HG03432 (cell line): ENCODE measurements around the gene LRP5.
"Not testable (repeated sequence)": the region's sequence is repeated elsewhere in the genome, so short reads cannot be mapped to it uniquely, and the experiment has no call there.

ENCODE experiments used
- ATAC-seq: cut with Tn5 transposase; IDR thresholded peaks from one replicate; pipeline ENCODE4 v1.9.1; 2021; ENCODE audit warnings: mild to moderate bottlenecking, moderate library complexity; ENCODE audit not compliant: unreplicated experiment

Gene LRP5

GRCh38 chr11:68437927-68438657 is 125.7 kb downstream of the LRP5 start:
- ATAC-seq: no peak

- ATAC-seq: no peak
Observed at GRCh38 chr11:68438658-68439259, 126.4 kb downstream of the LRP5 start.

DNA sequence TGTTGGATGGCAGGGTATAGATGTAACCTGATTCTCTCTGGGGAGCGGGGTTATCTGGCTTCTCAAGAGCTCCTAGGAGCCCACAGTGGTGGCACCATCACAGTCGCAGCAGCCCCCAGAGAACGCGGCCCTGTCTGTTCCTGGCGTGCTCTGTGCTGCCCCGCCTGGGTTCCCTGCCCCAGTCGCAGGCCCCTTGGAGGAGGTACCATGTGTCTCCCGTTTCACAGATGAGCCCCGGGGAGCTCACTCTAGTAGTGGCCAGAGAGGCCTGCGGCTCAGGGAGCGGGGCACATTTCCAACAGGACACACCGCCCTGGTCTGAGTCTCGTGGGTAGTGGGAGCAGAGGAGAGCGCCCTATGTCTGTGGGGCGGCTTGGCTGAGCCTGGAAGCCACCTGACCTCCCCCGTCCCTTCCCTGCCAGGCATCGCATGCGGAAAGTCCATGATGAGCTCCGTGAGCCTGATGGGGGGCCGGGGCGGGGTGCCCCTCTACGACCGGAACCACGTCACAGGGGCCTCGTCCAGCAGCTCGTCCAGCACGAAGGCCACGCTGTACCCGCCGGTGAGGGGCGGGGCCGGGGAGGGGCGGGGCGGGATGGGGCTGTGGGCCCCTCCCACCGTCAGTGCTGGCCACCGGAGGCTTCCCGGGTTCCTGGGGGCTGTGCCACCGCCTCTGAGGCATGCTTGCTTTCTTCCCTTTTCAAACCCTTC is 127.1 kb downstream of the LRP5 start:
- ATAC-seq: no peak

DNA sequence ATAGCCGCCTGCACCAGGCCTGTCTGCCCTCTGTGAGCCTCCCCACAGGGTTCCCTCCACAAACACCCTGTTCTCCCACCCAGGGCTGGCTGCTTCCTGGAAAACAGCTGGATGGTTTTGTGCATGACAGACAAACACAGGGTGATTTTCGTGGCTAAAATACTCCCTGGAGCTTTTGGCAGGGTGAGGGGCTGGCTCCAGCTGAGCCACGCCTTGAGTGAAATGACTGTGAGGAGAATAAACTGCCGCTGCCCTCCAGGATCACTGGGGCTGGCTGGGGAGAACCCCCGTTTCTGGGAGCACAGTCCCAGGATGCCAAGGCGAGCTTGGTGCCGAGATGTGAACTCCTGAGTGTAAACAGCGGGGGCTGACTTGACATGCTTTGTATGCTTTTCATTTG is 127.8 kb downstream of the LRP5 start:
- no peak for ATAC-seq

GRCh38 chr11:68441466-68442230 is 129.3 kb downstream of the LRP5 start:
- ATAC-seq: no peak

DNA sequence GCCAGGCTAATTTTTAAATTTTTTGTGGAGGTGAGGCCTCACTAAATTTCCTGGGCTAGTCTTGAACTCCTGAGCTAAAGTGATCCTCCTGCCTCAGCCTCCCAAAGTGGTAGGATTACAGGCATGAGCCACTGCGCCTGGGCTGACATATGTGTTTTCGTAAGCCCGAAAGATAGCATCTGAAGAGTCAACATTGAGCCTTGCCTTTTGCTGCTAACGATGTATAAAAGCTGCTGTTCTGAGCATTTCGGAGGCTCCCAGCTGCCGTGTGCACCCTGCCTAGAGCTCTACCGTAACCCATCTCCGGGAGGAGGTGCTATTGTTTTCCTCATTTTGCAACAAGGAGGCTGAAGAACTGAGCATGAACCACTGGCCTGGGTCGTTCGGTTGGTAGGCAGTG is 130.0 kb downstream of the LRP5 start:
- ATAC-seq: no peak

DNA sequence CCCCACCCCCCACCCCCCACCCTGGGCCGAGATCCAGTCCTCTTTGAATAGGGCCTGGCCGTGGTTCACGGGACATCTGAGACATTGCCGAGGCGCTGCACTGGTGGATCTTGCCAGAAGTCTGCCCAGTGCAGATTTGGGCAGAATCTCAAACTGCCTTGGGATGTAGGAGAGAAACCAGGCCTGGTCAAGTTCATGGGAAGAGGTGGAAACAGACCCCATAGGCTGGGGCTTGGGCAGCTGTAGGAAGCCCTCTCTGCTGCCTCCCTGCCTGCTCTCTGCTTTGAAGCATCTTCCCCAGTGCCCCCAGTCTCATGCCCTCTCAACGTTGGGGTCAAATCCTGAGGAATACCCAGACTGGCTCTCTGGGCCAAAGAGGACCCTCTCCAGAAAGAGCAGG is 132.2 kb downstream of the LRP5 start:
- no peak for ATAC-seq

DNA sequence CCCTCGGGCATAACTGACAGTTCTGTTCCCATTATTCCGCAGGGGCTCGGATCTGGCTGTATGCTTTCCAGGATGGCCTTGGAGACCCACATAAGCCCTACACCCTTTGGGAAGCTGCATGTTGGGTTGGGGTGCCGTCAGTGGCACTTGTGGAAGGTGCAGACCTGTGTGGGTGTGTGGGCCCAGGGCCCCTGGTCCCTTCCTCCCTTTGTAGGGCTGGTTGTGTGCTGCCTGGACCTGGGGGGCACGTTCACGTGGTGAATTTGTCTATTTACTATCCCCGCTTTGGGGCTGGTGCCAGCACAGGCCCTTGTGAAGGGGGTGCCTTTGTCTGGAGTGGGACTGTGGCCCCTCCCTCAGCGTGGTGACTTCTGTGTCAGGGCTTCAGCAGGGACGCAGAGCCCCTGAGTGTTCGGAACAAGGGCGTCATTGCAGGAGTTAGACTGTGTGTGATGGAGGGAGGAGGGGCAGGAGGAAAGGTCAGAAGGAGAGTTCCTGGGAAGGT is 133.2 kb downstream of the LRP5 start:
- no peak for ATAC-seq

- no peak for ATAC-seq
Observed at GRCh38 chr11:68446046-68446725, 133.8 kb downstream of the LRP5 start.

GRCh38 chr11:68447015-68447801 is 134.8 kb downstream of the LRP5 start:
- ATAC-seq: peak; percentile 51

DNA sequence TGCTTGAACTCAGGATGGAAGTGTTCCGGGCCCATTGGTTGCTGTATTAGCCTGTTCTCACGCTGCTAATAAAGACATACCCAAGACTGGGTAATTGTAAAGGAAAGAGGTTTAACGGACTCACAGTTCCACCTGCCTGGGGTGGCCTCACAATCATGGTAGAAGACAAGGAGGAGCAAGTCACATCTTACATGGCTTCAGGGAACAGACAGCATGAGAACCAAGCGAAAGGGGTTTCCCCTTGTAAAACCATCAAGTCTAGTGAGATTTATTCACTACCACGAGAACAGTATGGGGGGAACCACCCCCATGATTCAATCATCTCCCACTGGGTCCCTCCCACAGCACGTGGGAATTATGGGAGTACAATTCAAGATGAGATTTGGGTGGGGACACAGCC is 135.5 kb downstream of the LRP5 start:
- ATAC-seq: not testable (repeated sequence)

DNA sequence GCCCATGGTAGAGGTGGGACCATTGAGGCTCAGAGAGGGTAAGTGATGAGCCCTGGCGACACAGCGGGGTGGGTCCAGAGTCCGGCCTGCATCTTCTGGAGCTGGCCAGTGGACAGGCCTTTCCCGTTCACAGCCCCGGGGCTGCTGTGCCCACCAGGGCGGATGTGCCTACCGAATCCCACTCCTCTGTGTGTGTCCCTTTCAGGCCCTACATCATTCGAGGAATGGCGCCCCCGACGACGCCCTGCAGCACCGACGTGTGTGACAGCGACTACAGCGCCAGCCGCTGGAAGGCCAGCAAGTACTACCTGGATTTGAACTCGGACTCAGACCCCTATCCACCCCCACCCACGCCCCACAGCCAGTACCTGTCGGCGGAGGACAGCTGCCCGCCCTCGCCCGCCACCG is 136.2 kb downstream of the LRP5 start:
- ATAC-seq: no peak

DNA sequence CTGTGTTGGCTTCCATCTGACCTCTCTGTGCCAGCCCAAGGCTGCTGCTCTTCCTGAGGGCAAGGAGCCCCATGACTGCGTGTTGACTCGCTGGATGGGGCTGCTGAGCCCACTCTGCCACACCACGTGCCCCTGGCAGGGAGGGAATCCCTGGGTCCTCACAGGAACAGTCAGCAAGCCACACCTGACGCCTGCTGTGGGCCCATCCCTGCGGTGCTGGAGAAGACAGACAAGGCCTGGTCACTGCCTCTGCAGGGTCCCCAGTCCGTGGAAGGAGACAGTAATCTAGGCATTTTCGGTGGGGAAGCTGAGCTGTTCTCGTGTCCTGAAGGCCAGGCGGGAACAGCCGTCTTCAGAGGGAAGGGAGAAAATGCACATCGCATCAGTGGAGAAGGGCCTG is 137.6 kb downstream of the LRP5 start:
- no peak for ATAC-seq

DNA sequence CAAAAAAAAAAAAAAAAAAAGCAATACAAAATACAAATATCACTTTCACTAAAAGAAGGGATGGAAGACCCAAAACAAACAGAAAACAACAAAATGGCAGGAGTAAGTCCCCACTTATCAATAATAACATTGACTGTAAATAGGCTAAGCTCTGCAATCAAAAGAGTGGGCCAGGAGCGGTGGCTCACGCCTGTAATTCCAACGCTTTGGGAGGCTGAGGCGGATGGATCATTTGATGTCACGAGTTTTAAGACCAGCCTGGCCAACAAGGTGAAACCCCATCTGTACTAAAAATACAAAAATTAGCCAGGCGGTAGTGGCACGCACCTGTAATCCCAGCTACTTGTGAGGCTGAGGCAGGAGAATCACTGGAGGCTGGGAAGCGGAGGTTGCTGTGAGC is 138.3 kb downstream of the LRP5 start:
- ATAC-seq: no peak

- no peak for ATAC-seq
Observed at GRCh38 chr11:68454767-68455166, 142.4 kb downstream of the LRP5 start.

DNA sequence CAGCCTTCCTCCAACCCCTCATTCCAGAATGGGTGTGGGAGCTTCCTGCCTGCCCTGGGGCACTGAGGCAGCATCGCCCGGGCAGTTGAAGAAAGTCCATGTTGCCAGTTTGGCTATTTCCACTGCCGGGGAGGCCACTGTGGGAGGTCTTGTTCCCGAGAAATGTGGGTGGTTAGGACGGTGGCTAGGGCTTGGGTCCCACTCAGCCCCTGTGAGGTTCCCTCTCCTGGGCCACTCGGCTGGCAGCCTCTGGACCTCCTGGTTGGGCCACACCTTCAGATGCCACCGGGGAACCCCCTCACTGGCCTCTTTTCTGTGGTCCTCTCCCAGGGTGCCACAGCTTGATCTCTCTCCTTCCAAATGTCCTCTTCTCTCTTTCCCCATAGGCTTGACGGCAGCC is 143.1 kb downstream of the LRP5 start:
- no peak for ATAC-seq

- no peak for ATAC-seq
Observed at GRCh38 chr11:68457216-68457897, 145.0 kb downstream of the LRP5 start.

DNA sequence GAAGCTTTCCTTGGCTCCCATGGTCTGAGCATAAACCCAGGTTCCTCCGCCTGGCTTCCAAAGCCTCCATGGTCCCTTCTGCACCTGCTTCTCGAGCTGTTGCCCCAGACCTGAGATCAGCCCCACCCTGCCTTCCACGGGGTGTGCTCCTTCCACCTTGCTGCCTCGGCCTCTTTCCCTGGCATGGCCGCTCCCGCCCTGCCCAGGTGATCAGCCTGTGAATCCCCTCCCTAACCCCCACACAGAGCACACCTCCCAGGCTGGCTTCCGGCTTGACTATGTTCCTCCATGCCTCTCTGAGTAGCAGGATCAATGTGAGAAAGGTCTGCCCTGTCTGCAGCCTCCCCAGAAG is 145.5 kb downstream of the LRP5 start:
- no peak for ATAC-seq

DNA sequence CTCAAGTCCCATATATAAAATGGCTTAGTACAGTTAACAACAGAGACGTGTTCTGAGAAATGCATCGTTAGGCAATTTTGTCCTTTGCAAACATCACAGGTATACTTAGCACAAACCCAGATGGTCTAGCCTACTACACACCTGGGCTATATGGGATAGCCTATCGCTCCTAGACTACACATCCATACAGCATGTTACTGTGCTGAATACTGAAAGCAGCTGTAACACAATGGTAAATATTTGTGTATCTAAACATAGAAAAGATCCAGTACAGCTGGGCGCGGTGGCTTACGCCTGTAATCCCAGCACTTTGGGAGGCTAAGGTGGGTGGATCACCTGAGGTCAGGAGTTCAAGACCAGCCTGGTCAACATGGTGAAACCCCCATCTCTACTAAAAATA is 145.9 kb downstream of the LRP5 start:
- ATAC-seq: not testable (repeated sequence)
